Heart left ventricle (tissue), 16 donors: ENCODE measurements around the gene TLCD5. TPM values are rescaled to one million over a fixed set of nuclear protein-coding genes. Genes with fewer than 3 reads are reported as not detected.

ENCODE experiments used
- ATAC-seq, 4 donors: fragments of 200-7000 bp; cut with Tn5 transposase; one replicate each; pipeline ENCODE4 v1.9.1; 2020 to 2022; ENCODE audit warnings: moderate library complexity in 4 of 4, mild to moderate bottlenecking in 3 of 4, moderate number of reproducible peaks in 1 of 4
- DNase-seq, 5 donors: peaks; one replicate each; pipeline ENCODE4 v3.0.0-alpha.2; 2020
- H3K27ac ChIP-seq, 12 donors: fragments of 200-600 bp; sonication (generic) in 4 of 12; one replicate each; pipeline versions ENCODE4 v1.5.0 to v1.8.0; 2016 to 2022; ENCODE audit warnings: mild to moderate bottlenecking in 2 of 12
- H3K27me3 ChIP-seq, 9 donors: fragments of 200-600 bp; sonication (generic) in 2 of 9; one replicate each; pipeline versions ENCODE4 v1.5.1 to v1.8.0; 2016 to 2022; ENCODE audit warnings: mild to moderate bottlenecking in 3 of 9
- H3K36me3 ChIP-seq, 9 donors: fragments of 200-600 bp; sonication (generic) in 2 of 9; one replicate each; pipeline versions ENCODE4 v1.5.0 to v1.8.0; 2018 to 2022; ENCODE audit warnings: mild to moderate bottlenecking in 2 of 9
- H3K4me1 ChIP-seq, 12 donors: fragments of 200-600 bp; sonication (generic) in 4 of 12; one replicate each; pipeline versions ENCODE4 v1.5.0 to v1.8.0; 2016 to 2022; ENCODE audit warnings: mild to moderate bottlenecking in 3 of 12
- H3K4me3 ChIP-seq, 12 donors: fragments of 200-600 bp; sonication (generic) in 4 of 12; one replicate each; pipeline versions ENCODE4 v1.5.0 to v1.8.0; 2017 to 2022; ENCODE audit warnings: mild to moderate bottlenecking in 9 of 12, moderate library complexity in 4 of 12
- H3K9me3 ChIP-seq, 12 donors: fragments of 200-600 bp; sonication (generic) in 4 of 12; one replicate each; pipeline versions ENCODE4 v1.5.0 to v1.8.0; 2016 to 2022; ENCODE audit warnings: mild to moderate bottlenecking in 1 of 12
- POLR2A ChIP-seq, 2 donors: fragments of 450-650 bp; IDR thresholded peaks; one replicate each; pipeline ENCODE4 v1.6.1; 2017; ENCODE audit warnings: antibody characterized with exemption in 2 of 2, mild to moderate bottlenecking in 2 of 2, moderate library complexity in 2 of 2
- WGBS, 4 donors: extraction: QIAGEN DNeasy Blood & Tissue Kit in 2 of 4; methylation state at CpG; one replicate each; pipeline versions ENCODE4 v1.1.5 to v1.1.7; 2013 to 2018; 5-methylcytosine and 5-hydroxymethylcytosine counted together
- intact Hi-C, 10 donors: fragments of 100-400 bp; cut with DNase I; formaldehyde crosslinking; loops; one replicate each; pipeline versions ENCODE4 v1.11.1 to v1.14.2; 2022
- polyA plus RNA-seq, 2 donors: library from polyadenylated mRNA; stranded (reverse); fragments of 200-250 nt; gene quantifications; one replicate each; pipeline ENCODE4 v1.2.3, GENCODE V29; 2013
- total RNA-seq, 9 donors: library from RNA; depleted of rRNA in 2 of 9; stranded (reverse); fragments of >200 nt in 2 of 9; fragmentation: NEBNext Ultra II Directional in 3 of 9; extraction: Animal tissue kit (Norgen Biotek cat#: 25700) in 3 of 9; gene quantifications; one replicate each; pipeline versions ENCODE4 v1.1.0 to v1.2.4, GENCODE V29; 2016 to 2023
- TF ChIP-seq, protein P1 (sequence below), 12 donors: fragments of 200-600 bp; sonication (generic) in 4 of 12; IDR thresholded peaks; one replicate each; pipeline versions ENCODE4 v1.5.0 to v1.8.0; 2018 to 2022; ENCODE audit warnings: antibody characterized with exemption in 12 of 12, mild to moderate bottlenecking in 5 of 12
- donor health status: ischemic (EF 13 %, LVEDD 7.1; RV severe dilation, severe dysfunction).
- donor health status: healthy with polysubstance abuse.
- donor health status: DM: no; HTN: yes; CAD: no.
- donor health status: DM: no; HTN: no; CAD: no.
- donor health status: ischemic (EF 25% LVEDD 6.9; RV normal size, moderate dysfunction).
- donor health status: ischemic (EF 25% LVEDD 5.7; RV mildly dilated, moderate dysfunction).
- donor health status: healthy.
- donor health status: DM: yes; HTN: yes; CAD: no.
- donor health status: ischemic (EF 35%, LVEDD 5.7; RV mildly dilated, moderate dysfunction).
- donor health status: nonischemic (EF 11% LVEDD 7.7; RV severe dilation, severe dysfunction).
- donor health status: DM: yes; HTN: yes; CAD: no.
- donor health status: PGD.
- donor health status: ischemic (EF 29% LVEDD 5.4; RV normal size, mild dysfunction).
- donor health status: nonischemic (EF 23%, LVEDD 6.1; RV moderate dilation, normal function).

The TLCD5 gene
- total and polyA plus RNA-seq, 11 donors, result 4.0 to 15.0 (median 10.3) TPM

DNA sequence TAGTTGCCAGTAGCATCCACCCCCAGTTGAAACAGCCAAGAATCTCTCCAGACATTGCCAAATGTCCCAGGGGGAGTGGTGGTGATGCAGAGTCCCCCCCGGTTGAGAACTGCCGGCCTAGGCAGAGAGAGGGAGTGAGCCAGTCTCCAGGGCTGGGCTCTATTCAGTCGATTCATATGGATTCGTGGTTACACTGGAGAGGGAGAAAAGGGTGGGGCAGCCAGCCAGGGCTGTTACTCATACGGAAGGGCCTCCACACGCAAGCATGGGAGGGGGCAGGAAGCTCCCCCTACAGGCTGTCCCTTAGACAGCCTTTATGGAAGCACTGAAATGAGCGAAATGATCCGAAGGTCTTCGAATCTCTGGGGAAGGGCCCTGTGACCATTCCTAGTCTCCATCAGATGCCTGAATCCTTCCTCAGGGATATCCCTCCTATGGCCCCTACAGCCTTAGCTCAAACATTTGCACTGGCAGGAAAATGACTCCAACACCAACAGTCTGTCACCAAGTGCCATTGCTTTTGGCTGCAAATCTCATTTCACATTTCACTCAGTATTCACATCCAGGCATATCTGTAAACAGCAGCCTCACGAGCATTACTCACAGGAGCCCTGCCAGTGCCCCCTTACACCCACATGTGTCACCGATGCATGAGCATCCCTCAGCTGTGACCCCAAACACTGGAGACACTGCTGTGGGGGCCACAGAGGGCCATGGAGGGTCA is 18.4 kb upstream of the TLCD5 start:
- DNase-seq (peak in 1 of 5 donors; percentile 53), ATAC-seq (peak in 1 of 4 donors; percentile 42)
- peaks cover 0 to 3% (median 0%) of the 10 kb centered on the region in 9 donors for H3K27me3 ChIP-seq
- intact Hi-C loops, result no loop called here
- H3K4me3 ChIP-seq, result no peak overlapping the region
- WGBS, 4 donors, result 53 to 61% (median 55%) methylated on average over 11 of the region's 11 CpGs
- TF ChIP-seq, protein P1, sequence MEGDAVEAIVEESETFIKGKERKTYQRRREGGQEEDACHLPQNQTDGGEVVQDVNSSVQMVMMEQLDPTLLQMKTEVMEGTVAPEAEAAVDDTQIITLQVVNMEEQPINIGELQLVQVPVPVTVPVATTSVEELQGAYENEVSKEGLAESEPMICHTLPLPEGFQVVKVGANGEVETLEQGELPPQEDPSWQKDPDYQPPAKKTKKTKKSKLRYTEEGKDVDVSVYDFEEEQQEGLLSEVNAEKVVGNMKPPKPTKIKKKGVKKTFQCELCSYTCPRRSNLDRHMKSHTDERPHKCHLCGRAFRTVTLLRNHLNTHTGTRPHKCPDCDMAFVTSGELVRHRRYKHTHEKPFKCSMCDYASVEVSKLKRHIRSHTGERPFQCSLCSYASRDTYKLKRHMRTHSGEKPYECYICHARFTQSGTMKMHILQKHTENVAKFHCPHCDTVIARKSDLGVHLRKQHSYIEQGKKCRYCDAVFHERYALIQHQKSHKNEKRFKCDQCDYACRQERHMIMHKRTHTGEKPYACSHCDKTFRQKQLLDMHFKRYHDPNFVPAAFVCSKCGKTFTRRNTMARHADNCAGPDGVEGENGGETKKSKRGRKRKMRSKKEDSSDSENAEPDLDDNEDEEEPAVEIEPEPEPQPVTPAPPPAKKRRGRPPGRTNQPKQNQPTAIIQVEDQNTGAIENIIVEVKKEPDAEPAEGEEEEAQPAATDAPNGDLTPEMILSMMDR (IDR thresholded peaks at IDR 0.05), result peak in 4 of 12 donors; percentile 14 to 30 (median 14)
- TF ChIP-seq POLR2A (IDR thresholded peaks at IDR 0.05), result no peak
- H3K9me3 ChIP-seq, result no peaks in the 10 kb centered on the region
- H3K27ac ChIP-seq, result no peak overlapping the region
- H3K36me3 ChIP-seq, result no peaks in the 10 kb centered on the region
- H3K4me1 ChIP-seq, result peaks cover 0 to 5% (median 0%) of the 10 kb centered on the region in 12 donors

DNA sequence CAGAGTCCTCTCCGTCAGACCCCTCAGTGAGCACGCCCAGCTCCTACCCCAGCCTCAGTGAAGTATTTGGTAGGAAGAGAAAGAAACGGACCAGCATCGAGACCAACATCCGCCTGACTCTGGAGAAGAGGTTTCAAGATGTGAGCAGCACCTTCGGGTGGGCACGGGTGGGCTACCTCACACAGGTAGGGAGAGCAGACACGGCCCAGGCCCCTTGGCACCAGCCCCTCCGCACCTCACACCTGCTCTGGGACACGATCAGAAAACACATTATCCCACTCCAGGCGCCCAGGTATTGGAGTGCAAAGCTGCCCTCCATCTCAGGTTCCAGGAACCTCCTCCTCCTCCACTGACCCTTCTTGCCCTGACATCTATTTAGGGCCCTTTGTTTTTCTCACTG is 17.6 kb upstream of the TLCD5 start:
- no peaks in the 10 kb centered on the region for H3K9me3 ChIP-seq
- no peak for TF ChIP-seq POLR2A (IDR thresholded peaks at IDR 0.05)
- TF ChIP-seq, protein P1 (IDR thresholded peaks at IDR 0.05), result no peak
- H3K27me3 ChIP-seq, result peaks cover 0 to 3% (median 0%) of the 10 kb centered on the region in 9 donors
- H3K36me3 ChIP-seq, result no peaks in the 10 kb centered on the region
- H3K27ac ChIP-seq, result no peak overlapping the region
- intact Hi-C loops, result no loop called here
- 91 to 98% (median 95%) methylated on average over 9 to 11 of the region's 11 CpGs for WGBS, 4 donors
- DNase-seq (no peak), ATAC-seq (no peak)
- peaks cover 0 to 5% (median 0%) of the 10 kb centered on the region in 12 donors for H3K4me1 ChIP-seq
- no peak overlapping the region for H3K4me3 ChIP-seq

DNA sequence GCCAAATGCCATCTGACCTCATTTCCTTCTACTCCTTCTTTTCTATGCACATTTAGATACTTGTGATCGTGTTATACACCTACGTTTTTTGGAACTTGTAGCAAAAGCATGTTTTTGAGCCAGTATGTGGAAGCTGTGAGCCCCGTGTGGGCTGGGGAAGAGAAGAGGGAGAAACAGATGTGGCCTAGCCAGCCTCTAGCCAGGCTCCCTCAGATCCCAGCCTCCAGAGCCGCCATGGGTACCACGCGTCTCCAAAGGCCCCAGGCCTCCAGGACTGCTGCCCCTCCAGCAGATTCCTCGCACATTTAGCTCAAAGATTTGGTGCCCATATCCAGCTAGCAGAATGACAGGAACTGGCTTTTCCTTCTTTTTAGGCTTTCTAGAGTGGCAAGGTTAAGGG is 17.0 kb upstream of the TLCD5 start:
- DNase-seq, result no peak
- no peak for ATAC-seq
- no peak overlapping the region for H3K27ac ChIP-seq
- no peaks in the 10 kb centered on the region for H3K9me3 ChIP-seq
- no peak overlapping the region for H3K4me3 ChIP-seq
- 83 to 90% (median 84%) methylated on average over 7 of the region's 7 CpGs for WGBS, 4 donors
- no peaks in the 10 kb centered on the region for H3K36me3 ChIP-seq
- H3K4me1 ChIP-seq, result peaks cover 0 to 5% (median 0%) of the 10 kb centered on the region in 12 donors
- intact Hi-C loops, result no loop called here
- TF ChIP-seq, protein P1 (IDR thresholded peaks at IDR 0.05), result no peak
- no peak for TF ChIP-seq POLR2A (IDR thresholded peaks at IDR 0.05)
- H3K27me3 ChIP-seq, result peaks cover 0 to 3% (median 0%) of the 10 kb centered on the region in 9 donors

DNA sequence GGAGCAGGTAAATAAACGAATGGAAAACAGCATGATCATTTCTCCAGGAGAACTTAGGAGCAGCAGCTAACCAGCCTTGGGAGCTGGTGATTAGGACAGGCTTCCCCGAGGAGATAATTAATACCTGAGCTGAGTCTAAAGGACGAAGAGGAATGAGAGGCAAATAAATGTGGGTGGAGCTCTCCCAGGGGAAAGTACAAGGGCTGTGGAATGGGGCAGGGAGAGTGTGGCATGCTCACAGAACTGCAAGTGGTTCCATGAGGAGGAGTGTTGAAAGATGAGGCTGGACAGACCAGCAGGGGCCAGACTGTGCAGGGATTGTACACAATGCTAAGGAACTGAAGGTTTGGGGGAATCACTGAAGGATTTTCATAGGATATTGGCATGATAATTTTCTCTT is 14.2 kb upstream of the TLCD5 start:
- H3K27me3 ChIP-seq, result no peaks in the 10 kb centered on the region
- H3K36me3 ChIP-seq, result no peaks in the 10 kb centered on the region
- H3K9me3 ChIP-seq, result no peaks in the 10 kb centered on the region
- TF ChIP-seq POLR2A (IDR thresholded peaks at IDR 0.05), result no peak
- TF ChIP-seq, protein P1 (IDR thresholded peaks at IDR 0.05), result no peak
- H3K27ac ChIP-seq, result no peak overlapping the region
- DNase-seq, result no peak
- peaks cover 0 to 12% (median 6%) of the 10 kb centered on the region in 12 donors for H3K4me1 ChIP-seq
- 70 to 78% (median 75%) methylated on average over 3 of the region's 3 CpGs for WGBS, 4 donors
- intact Hi-C loops, result loop anchor here in 1 of 10 donors (10.0 kb wide), 1 partner anchor 374 kb away; no protein-coding TSS in a partner anchor
- no peak overlapping the region for H3K4me3 ChIP-seq
- no peak for ATAC-seq
